Activated T-helper 2 cell treated with anti-CD3 and anti-CD28 coated beads, Interferon-gamma antibody, Interleukin-2, Interleukin-4, amounts not matched to agents 10 μg/mL and 5 μg/mL and 100 μg/mL, durations not matched to agents 14 hours and 24 hours and 36 hours (primary cell): Measurements from ENCODE around the gene TTLL11. TPM values are rescaled to one million over a fixed set of nuclear protein-coding genes. Genes with fewer than 3 reads are reported as not detected.
"Not testable (repeated sequence)": the region's sequence is repeated elsewhere in the genome, so short reads cannot be mapped to it uniquely, and the experiment has no call there.

ENCODE experiments used
- DNase-seq: peaks from one replicate; pipeline ENCODE4 v3.0.0; 2021; ENCODE audit warnings: low spot score
- H3K27ac Mint-ChIP-seq: one replicate; pipeline ENCODE4 v1.8.0; 2021; ENCODE audit warnings: mixed read lengths
- H3K27me3 Mint-ChIP-seq: one replicate; pipeline ENCODE4 v1.8.0; 2021; ENCODE audit warnings: low read depth, mixed read lengths
- H3K36me3 Mint-ChIP-seq: one replicate; pipeline ENCODE4 v1.8.0; 2021; ENCODE audit warnings: low read depth, mixed read lengths
- H3K4me1 Mint-ChIP-seq: one replicate; pipeline ENCODE4 v1.8.0; 2021; ENCODE audit warnings: low read depth, mixed read lengths
- H3K4me3 Mint-ChIP-seq: one replicate; pipeline ENCODE4 v1.8.0; 2021; ENCODE audit warnings: low read depth, mild to moderate bottlenecking, moderate library complexity, mixed read lengths
- H3K9me3 Mint-ChIP-seq: one replicate; pipeline ENCODE4 v1.8.0; 2021; ENCODE audit warnings: mixed read lengths
- intact Hi-C: fragments of 100-400 bp; cut with micrococcal nuclease; formaldehyde crosslinking; loops from one replicate; pipeline ENCODE4 v1.15.1; 2023
- total RNA-seq: library from RNA; stranded (reverse); gene quantifications from 2 replicates; pipeline ENCODE4 v1.2.3, GENCODE V29; 2022

Gene TTLL11
- total RNA-seq, 1 donor from 2014 or later, result 2.2 TPM

DNA sequence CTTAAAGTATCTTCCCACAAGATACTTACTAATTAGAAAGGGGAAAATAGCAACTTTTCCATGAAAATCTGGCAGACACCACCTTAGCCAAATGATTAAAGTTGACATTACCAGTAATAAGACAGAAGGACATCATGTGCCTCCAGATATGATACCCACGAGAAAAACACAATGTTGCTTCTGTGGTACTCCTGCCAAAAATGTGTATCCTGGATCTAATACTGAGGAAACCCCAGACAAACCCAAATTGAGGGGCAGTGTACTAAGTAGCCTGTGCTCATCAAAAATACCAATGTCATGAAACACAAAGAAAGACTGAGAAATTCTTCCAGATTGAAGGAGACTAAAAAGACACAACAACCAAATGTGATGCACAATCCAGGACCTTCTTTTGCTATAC is 85.3 kb downstream of the TTLL11 start:
- no peak for DNase-seq
- intact Hi-C loops, result no loop called here
- H3K27ac Mint-ChIP-seq, result no peak overlapping the region
- peaks cover 2% of the 10 kb centered on the region for H3K27me3 Mint-ChIP-seq
- H3K9me3 Mint-ChIP-seq, result no peaks in the 10 kb centered on the region
- H3K4me3 Mint-ChIP-seq, result no peak overlapping the region
- H3K36me3 Mint-ChIP-seq, result no peaks in the 10 kb centered on the region
- no peaks in the 10 kb centered on the region for H3K4me1 Mint-ChIP-seq

DNA sequence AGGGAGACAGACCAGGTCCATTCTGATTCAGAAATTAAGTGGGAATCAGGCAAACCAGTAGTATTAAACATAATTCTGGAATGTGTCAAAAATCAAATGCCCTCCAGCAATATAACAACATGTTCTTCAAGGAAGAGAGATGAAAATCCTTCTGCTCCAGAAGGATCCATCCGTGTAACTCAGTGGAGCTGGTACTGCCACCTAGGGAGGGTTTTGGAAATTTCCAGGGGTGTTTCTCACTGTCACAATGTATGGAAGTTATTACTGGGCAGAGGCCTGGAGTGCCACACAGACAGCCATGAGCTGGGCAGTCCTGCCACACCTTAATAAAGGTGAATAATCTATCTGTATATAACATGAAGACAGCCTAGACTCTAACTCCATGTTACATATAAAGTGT is 87.5 kb downstream of the TTLL11 start:
- DNase-seq, result no peak
- peaks cover 2% of the 10 kb centered on the region for H3K27me3 Mint-ChIP-seq

DNA sequence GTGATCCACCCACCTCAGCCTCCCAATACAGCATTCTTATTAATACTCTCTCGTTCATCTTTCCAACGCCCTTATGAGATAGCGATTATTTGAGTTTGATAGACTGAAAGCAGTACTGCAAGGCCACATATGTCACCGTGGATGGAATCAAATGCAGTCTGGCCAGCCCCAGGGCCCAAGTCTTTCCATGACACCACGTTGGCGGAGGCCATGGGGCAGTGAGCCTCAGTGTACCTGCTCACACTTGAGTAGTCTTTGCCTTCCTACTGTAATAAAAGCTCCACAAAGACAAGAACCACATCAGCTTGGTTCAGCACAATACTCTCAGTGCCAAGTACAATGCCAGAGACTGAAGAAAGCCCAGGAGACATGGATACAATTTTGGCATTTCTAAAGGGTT is 88.5 kb downstream of the TTLL11 start:
- no peaks in the 10 kb centered on the region for H3K4me1 Mint-ChIP-seq
- no peak for DNase-seq
- no peaks in the 10 kb centered on the region for H3K36me3 Mint-ChIP-seq
- no peaks in the 10 kb centered on the region for H3K9me3 Mint-ChIP-seq
- intact Hi-C loops, result no loop called here
- no peak overlapping the region for H3K4me3 Mint-ChIP-seq
- no peak overlapping the region for H3K27ac Mint-ChIP-seq
- H3K27me3 Mint-ChIP-seq, result peaks cover 2% of the 10 kb centered on the region

More for the DNA sequence above, 87.5 kb downstream of the TTLL11 start:
- H3K36me3 Mint-ChIP-seq, result no peaks in the 10 kb centered on the region
- H3K27ac Mint-ChIP-seq, result no peak overlapping the region
- no peak overlapping the region for H3K4me3 Mint-ChIP-seq
- no peaks in the 10 kb centered on the region for H3K9me3 Mint-ChIP-seq
- H3K4me1 Mint-ChIP-seq, result no peaks in the 10 kb centered on the region
- intact Hi-C loops, result no loop called here

DNA sequence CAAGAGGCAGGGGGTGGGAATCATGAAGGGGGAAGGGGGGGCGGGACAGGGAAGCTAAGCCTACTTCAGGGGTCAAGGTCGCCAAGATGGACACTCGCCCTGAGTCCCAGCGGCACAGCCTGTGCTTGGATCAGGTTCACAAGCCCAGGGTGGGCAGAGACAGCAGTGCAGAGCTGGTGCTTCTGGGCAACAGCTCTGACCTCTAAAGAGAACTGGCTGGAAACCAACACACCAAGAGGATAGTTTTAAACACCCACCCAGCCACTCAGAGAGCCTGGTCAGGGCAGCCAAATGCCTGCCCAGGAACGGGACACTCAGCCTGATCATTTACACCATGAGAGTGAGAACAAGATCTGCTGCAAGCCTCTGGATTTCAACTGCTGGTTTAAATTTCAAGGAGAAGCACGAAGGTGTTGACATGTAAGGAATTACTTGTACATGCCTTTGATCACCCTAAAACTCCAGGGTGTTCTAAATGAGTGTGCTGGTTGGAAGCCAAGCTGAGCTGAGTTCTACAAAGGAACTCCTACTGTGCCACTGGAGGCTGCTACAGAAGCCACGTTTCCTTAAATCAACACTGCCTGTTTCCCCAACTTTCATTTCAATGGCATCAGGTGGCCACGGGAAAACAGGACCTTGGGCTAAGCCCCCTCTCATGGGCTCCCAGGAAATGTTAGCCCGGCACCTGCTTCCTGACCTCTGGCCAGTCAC is 91.5 kb downstream of the TTLL11 start:
- Mint-ChIP-seq H3K27me3 (no peaks in the 10 kb centered on the region), H3K36me3 (no peaks in the 10 kb centered on the region), H3K27ac (no peak overlapping the region), H3K4me3 (no peak overlapping the region), H3K4me1 (no peaks in the 10 kb centered on the region), H3K9me3 (no peaks in the 10 kb centered on the region)
- no peak for DNase-seq
- intact Hi-C loops, result no loop called here

DNA sequence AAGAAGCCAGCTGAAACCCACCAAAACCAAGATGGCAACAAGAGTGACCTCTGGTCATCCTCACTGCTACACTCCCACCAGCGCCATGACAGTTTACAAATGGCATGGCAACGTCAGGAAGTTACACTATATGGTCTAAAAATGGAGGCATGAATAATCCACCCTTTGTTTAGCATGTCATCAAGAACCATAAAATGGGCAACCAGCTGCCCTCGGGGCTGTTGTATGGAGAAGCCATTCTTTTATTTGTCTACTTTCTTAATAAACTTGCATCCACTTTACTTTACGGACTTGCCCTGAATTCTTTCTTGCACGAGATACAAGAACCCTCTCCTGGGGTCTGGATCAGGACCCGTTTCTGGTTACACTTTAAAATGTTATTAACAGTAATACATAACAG is 92.6 kb downstream of the TTLL11 start:
- H3K4me1 Mint-ChIP-seq, DNase-seq, H3K36me3 Mint-ChIP-seq, H3K9me3 Mint-ChIP-seq, H3K4me3 Mint-ChIP-seq, H3K27me3 Mint-ChIP-seq, intact Hi-C loops, H3K27ac Mint-ChIP-seq: not testable (repeated sequence)

DNA sequence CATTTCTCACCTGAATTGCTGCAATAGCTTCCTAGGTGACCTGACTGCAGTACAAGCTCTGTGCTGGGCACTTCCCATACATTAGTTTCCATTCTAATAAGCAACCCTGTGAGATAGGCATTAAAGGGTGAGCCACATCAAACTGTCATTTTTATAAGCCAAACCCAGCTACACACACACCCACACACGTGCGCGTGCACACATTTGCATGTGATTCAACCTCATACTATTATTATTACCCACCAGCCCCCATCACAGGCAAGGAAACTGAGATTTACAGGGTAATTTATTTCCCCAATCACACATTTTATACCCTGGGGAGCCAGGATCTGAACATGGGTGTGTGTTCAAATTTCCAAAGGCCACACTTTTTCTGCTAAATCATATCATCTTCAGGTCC is 93.6 kb downstream of the TTLL11 start:
- H3K9me3 Mint-ChIP-seq, result no peaks in the 10 kb centered on the region

DNA sequence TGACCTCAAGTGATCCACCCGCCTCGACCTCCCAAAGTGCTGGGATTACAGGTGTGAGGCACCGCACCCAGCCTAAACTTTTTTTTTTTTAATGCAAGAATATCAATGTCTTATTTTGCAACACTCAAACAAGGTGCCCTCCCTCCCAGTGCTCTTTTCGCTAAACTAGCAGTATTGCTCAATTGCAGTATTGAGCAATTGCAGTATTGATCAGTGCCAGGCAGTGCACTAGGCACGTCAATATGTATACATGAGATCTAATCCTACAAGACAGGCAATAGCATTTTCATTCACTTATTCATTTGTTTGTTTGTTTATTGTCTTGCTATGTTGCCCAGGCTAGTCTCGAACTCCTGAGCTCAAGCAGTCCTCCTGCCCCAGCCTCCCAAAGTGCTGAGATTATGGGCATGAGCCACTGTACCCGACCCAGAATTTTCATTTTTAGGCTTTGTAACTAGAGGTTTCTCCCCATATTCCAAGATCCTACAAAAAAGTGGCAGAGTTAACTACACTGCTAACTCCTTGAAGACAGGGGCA is 94.5 kb downstream of the TTLL11 start:
- H3K4me1 Mint-ChIP-seq, result no peaks in the 10 kb centered on the region

More for the DNA sequence above, 93.6 kb downstream of the TTLL11 start:
- no peaks in the 10 kb centered on the region for H3K27me3 Mint-ChIP-seq
- no peak overlapping the region for H3K27ac Mint-ChIP-seq
- H3K4me3 Mint-ChIP-seq, result no peak overlapping the region
- no peaks in the 10 kb centered on the region for H3K36me3 Mint-ChIP-seq
- no peaks in the 10 kb centered on the region for H3K4me1 Mint-ChIP-seq
- intact Hi-C loops, result no loop called here
- DNase-seq, result no peak

DNA sequence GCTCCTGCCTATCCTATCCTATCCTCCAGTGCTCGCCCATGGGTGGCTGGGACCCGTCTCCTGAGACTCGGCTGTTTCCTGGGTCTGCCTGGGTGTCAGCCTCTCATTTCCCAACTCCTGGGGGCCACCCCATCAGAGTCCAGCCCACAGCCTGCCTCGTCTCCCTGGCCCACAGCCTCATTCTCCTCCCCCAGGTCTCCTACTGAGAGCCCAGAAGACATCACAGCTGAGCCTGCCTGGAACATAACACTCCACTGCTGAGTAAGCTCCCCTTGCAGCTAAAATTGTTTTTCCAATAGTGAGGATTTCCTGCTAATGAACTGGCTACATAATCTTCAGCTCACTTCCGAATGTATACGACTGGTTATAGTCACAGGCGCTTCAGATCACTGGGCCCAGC is 95.3 kb downstream of the TTLL11 start:
- H3K4me1 Mint-ChIP-seq, result no peaks in the 10 kb centered on the region
- no peak for DNase-seq
- no peaks in the 10 kb centered on the region for H3K36me3 Mint-ChIP-seq
- no peaks in the 10 kb centered on the region for H3K27me3 Mint-ChIP-seq
- H3K4me3 Mint-ChIP-seq, result no peak overlapping the region
- intact Hi-C loops, result no loop called here
- H3K27ac Mint-ChIP-seq, result no peak overlapping the region
- no peaks in the 10 kb centered on the region for H3K9me3 Mint-ChIP-seq

More for the DNA sequence above, 94.5 kb downstream of the TTLL11 start:
- intact Hi-C loops, result no loop called here
- Mint-ChIP-seq H3K27ac (no peak overlapping the region), H3K36me3 (no peaks in the 10 kb centered on the region), H3K9me3 (no peaks in the 10 kb centered on the region), H3K4me3 (no peak overlapping the region), H3K27me3 (no peaks in the 10 kb centered on the region)
- DNase-seq, result no peak

DNA sequence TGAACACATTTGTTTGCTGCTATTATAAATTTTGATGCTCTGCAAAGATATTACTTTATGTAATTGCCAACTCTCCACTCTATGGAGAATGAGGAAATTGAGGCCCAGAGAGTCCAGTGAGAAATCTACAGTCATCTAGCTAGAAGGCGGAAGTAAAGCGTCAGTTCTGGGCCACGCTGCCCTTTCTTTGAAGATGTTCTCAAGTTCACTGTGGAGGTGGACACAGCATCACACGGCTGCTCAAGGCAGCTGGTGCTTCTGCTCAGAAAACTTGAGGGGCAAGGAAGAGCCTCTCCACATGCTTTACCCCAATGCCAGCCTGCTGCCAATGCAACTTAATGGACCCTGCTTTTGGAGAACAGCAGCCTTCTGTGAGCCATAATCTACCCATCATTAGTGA is 96.3 kb downstream of the TTLL11 start:
- no peaks in the 10 kb centered on the region for H3K27me3 Mint-ChIP-seq
- no peaks in the 10 kb centered on the region for H3K4me1 Mint-ChIP-seq
- DNase-seq, result no peak
- no peak overlapping the region for H3K4me3 Mint-ChIP-seq
- H3K27ac Mint-ChIP-seq, result no peak overlapping the region
- intact Hi-C loops, result no loop called here
- H3K36me3 Mint-ChIP-seq, result no peaks in the 10 kb centered on the region
- no peaks in the 10 kb centered on the region for H3K9me3 Mint-ChIP-seq

DNA sequence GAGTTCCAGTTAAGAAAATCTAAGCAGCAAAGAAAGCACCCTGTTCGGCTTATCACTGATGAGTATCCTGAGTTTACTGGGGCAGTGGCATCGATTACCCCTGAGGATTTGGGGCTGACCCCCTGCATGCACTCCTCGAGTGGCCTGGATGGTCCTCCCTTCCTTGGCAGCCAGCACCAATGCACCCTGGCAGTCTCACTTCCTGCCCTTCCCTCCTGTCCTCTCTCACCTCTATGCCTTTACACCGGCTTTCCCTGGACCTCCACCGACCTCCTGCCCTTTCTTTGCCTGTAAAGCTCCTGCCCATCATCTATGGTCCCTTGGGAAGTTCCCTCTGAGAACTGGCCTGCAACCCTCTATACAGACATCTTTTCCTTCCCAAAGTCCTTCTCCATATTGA is 97.1 kb downstream of the TTLL11 start:
- no peak for DNase-seq
- intact Hi-C loops, result no loop called here
- H3K36me3 Mint-ChIP-seq, result no peaks in the 10 kb centered on the region
- H3K27me3 Mint-ChIP-seq, result no peaks in the 10 kb centered on the region
- no peak overlapping the region for H3K27ac Mint-ChIP-seq
- H3K4me1 Mint-ChIP-seq, result no peaks in the 10 kb centered on the region
- H3K4me3 Mint-ChIP-seq, result no peak overlapping the region
- H3K9me3 Mint-ChIP-seq, result no peaks in the 10 kb centered on the region

DNA sequence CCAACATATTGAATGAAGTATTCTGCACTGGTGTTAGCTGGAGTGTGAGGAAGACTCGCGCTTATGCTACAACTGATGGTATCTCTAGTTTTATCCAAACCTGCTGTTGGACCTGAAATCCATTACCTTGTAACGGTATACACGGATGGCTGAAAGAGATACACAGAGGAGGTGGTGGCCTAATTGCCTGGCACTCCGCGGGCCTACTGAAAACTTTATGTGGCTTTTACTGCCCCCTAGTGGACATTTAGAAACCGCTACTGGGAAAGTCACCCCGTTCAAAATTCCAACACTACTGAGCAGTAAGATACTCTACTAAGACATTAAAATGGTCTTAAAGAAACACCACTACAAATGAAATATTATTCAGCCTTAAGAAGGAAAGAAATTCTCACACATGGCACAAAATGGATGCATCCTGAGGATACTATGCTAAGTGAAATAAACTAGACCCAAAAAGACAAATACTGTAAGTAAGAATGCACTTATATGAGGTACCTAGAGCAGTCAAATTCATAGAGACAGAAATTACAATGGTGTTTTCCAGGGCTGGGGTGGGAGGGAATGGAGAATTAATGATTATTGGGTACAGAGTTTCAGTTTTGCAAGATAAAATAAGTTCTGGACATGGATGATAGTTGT is 100.4 kb downstream of the TTLL11 start:
- peak; percentile 29 for DNase-seq
- Mint-ChIP-seq H3K4me1 (no peaks in the 10 kb centered on the region), H3K27ac (no peak overlapping the region), H3K4me3 (no peak overlapping the region), H3K36me3 (no peaks in the 10 kb centered on the region), H3K9me3 (no peaks in the 10 kb centered on the region), H3K27me3 (no peaks in the 10 kb centered on the region)
- intact Hi-C loops, result loop anchor here (1.0 to 2.0 kb wide), 3 partner anchors 248 to 442 kb away; no protein-coding TSS in a partner anchor

DNA sequence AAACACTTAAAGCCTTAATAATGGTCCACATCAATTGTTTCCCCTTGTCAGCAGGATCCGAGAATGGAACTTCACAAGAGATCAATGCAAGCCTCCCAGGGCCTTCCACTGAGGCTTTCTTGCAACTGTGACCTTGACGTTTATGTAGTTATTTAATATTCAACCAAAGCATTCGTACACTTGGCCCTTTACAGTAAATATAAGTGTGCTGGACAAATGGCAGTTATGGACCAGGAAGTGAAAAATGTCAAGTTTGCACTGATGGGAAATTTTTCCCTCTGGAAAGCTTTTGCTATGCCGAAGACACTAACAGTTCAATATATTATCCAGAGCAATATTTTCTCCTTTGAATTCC is 101.8 kb downstream of the TTLL11 start:
- Mint-ChIP-seq H3K36me3 (no peaks in the 10 kb centered on the region), H3K27me3 (no peaks in the 10 kb centered on the region), H3K9me3 (no peaks in the 10 kb centered on the region), H3K4me1 (no peaks in the 10 kb centered on the region), H3K4me3 (no peak overlapping the region), H3K27ac (no peak overlapping the region)
- intact Hi-C loops, result no loop called here
- DNase-seq, result no peak

DNA sequence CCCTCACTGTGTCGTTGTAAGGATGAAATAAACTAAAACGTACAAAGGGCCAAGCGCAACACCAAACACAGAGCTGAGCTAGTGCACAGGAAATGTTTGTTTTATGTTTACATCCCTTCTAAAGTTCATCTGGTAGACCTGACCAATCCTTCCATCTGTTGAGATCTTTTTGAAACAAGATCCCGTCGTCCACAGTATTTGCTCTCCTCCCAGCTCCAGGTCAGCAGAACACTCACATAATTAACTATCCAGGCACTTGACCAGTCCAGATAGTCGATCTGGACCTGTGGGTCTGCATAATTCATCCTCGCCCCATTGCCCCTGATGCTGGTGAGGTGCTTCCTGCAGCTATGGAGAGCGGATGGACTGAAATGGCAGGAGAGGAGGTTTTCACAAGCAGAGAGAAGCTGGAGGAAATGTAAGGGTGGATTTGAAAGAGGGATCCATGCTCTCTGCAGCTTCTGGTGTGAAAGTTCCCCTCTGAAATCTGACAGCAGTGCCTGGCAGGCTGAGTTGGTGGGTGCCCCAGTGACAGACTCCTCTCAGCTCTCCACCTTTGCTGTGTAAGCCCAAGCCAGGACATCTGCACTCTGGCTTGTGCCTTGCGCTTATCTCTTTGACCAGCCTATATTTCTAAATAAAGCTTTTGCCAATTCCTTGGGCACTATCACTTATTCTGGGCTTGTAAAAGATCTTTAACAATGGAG is 102.4 kb downstream of the TTLL11 start:
- DNase-seq, result no peak
- Mint-ChIP-seq H3K4me1 (no peaks in the 10 kb centered on the region), H3K4me3 (no peak overlapping the region), H3K9me3 (no peaks in the 10 kb centered on the region), H3K27me3 (no peaks in the 10 kb centered on the region), H3K27ac (no peak overlapping the region), H3K36me3 (no peaks in the 10 kb centered on the region)
- intact Hi-C loops, result no loop called here
